GM18861 (cell line): Measurements from ENCODE around the gene ASNS.

Experiments used
- ATAC-seq: cut with Tn5 transposase; IDR thresholded peaks from one replicate; pipeline ENCODE4 v1.9.1; 2021; ENCODE audit not compliant: unreplicated experiment

ASNS gene

DNA sequence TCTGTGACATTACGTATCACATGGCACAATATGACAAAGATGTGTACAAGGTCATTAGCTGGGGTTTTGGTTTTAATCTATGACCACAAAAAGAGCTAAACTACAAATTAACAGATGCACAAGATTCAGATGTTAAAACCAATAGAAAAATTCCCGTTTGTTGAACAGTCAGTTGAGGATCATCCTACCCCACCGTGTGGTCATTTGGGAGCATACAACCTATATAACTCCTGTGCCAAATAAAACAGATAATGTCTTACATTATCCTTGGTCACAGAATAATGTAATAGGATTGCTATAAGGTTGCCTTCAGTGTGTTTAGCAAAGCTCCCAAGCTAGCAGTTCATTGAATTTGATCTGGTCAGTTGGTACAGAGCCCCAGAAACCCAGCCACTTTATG, 28.2 kb downstream of the ASNS start:
- ATAC-seq = no peak

DNA sequence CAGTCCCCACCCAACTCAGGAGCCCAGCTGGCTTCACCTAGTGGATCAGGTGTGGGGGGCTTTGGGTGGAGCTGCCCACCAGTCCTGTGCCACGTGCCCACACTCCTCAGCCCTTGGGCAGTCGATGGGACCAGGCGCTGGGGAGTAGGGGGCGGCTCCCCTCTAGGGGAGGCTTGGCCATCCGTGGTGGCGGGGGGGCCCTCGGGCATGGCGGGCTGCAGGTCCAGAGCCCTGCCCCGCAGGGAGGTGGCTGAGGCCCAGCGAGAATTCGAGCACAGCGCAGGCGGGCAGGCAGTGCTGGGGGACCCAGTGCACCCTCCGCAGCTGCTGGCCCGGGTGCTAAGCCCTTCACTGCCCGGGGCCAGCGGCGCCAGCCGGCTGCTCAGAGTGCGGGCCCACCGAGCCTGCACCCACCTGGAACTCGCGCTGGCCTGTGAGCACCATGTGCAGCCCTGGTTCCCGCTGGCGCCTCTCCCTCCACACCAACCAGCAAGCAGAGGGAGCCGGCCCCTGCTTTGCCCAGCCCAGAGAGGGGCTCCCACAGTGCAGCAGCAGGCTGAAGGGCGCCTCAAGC, 29.3 kb downstream of the ASNS start:
- no peak for ATAC-seq

DNA sequence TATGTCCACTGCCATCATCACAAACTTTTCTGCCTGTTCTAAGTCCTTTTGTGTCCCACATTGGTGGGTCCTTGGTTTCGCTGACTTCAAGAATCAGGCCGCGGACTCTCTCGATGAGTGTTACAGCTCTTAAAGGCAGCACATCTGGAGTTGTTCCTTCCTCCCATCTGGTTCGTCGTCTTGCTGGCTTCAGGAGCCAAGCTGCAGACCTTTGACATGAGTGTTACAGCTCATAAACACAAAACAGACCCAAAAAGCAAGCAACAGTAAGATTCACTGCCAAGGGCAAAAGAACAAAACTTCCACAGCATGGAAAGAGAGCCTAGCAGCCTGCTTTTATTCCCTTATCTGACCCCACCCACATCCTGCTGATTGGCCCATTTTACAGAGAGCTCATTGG, 30.2 kb downstream of the ASNS start:
- no peak for ATAC-seq

DNA sequence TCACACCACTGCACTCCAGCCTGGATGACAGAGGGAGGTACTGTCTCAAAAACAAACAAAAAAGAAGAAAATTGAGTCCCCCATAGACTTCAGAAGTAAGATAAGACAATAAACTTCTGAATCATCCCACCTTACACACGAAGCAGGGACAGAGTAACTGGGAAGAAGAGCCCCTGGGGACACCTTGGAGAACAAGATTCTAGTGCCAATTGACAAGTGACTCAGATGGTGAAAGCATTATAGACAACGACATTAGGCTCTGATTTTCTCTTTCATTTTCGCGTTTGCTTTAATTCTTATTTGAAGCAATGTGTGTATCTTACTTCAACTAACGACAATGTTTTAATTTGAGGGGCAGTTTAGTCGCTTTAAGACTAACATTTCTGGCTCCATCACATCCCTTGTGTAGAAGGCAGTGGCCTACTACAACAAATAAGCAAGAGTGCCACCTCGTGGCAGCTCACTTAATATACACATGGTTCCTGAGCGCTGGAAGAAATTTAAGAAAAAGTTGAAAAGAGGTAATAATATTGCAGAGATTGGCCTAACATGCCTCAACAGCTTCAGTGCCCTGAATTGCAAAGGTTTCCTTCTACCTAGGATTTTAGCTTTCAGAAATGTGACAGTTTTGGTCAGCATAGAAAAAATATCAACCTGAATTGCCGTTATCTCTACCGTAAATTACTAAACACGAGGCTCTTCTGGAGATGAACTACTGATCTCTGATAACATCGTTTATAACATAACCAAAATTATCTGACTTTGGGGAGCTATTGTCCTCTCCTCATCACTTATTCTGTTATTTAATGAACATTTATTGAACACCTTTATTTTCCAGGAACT, 36.7 kb downstream of the ASNS start:
- ATAC-seq = peak; percentile 82

GRCh38 chr7:97819161-97819560, 53.0 kb downstream of the ASNS start:
- ATAC-seq = no peak

GRCh38 chr7:97818066-97818663, 54.0 kb downstream of the ASNS start:
- no peak for ATAC-seq
